Stomach (tissue), 4 donors: ENCODE measurements around the gene ACIN1.

Experiments
- EP300 ChIP-seq: sonication (generic); formaldehyde crosslinking; IDR thresholded peaks from one replicate; pipeline ENCODE4 v1.6.1; 2017; ENCODE audit warnings: antibody characterized with exemption
- POLR2A ChIP-seq, 4 donors: fragments of 450-650 bp; IDR thresholded peaks; one replicate each; pipeline ENCODE4 v1.6.1; 2016; ENCODE audit warnings: antibody characterized with exemption in 4 of 4, control low read depth in 2 of 4, mild to moderate bottlenecking in 1 of 4, moderate library complexity in 1 of 4
- POLR2AphosphoS5 ChIP-seq, 3 donors: sonication (generic); formaldehyde crosslinking; IDR thresholded peaks; one replicate each; pipeline ENCODE4 v1.6.1; 2016; ENCODE audit warnings: antibody characterized with exemption in 3 of 3
- TF ChIP-seq, protein P1 (sequence below), 7 experiments: fragments of 450-650 bp in 4 of 7; fragments of 200-600 bp in 3 of 7; sonication (generic) in 3 of 7; IDR thresholded peaks; one replicate each; pipeline ENCODE4 v1.5.1; 2016 to 2019; ENCODE audit warnings: antibody characterized with exemption in 7 of 7, control low read depth in 2 of 7, mild to moderate bottlenecking in 1 of 7

DNA sequence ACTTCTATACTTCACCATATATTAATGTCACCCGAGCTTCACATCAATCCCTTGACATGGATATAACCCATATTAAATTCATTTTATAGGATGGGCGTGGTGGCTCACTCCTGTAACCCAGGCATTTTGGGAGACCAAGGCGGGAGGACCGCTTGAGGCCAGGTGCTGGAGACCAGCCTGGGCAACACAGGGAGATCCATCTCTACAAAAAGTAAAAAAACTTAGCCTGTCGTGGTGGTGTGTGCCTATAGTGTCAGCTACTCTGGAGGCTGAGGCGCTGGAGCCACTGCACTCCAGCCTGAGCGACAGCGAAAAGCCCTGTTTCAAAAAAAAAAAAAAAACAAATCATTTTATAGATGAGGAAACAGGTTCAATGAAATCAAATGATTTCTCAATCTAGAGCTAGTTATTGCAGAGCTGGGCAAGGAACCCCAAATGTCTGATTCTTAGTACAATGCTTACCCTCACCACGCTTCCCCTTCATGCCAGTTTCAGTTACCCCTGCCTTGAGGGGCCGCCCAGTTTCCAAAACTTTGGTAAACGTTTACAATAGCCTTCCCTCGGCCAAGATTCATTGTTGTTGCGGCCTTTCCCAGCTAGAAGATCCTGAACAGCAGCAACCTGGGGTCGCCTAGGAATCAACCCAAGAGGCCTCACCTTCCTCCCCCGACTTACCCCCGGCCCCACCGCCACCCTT lies 61.0 kb downstream of the ACIN1 start:
- TF ChIP-seq, protein P1, sequence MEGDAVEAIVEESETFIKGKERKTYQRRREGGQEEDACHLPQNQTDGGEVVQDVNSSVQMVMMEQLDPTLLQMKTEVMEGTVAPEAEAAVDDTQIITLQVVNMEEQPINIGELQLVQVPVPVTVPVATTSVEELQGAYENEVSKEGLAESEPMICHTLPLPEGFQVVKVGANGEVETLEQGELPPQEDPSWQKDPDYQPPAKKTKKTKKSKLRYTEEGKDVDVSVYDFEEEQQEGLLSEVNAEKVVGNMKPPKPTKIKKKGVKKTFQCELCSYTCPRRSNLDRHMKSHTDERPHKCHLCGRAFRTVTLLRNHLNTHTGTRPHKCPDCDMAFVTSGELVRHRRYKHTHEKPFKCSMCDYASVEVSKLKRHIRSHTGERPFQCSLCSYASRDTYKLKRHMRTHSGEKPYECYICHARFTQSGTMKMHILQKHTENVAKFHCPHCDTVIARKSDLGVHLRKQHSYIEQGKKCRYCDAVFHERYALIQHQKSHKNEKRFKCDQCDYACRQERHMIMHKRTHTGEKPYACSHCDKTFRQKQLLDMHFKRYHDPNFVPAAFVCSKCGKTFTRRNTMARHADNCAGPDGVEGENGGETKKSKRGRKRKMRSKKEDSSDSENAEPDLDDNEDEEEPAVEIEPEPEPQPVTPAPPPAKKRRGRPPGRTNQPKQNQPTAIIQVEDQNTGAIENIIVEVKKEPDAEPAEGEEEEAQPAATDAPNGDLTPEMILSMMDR (IDR thresholded peaks at IDR 0.05): no peak
- no peak for TF ChIP-seq POLR2A (IDR thresholded peaks at IDR 0.05)
- no peak for TF ChIP-seq POLR2AphosphoS5 (IDR thresholded peaks at IDR 0.05)
- TF ChIP-seq EP300: no peak
